ENCODE results near the gene ARCN1.

Gene ARCN1

GRCh38 chr11:118651820-118652219 lies 79.6 kb downstream of the ARCN1 start:
- no peak for ATAC-seq
- TF ChIP-seq PPARA (CRISPR knock-in tag; IDR thresholded peaks at IDR 0.05; ENCODE audit: borderline replicate concordance) (no peak), TSHZ2 (CRISPR knock-in tag; IDR thresholded peaks at IDR 0.05) (no peak), CSRNP3 (CRISPR knock-in tag; IDR thresholded peaks at IDR 0.05) (no peak), ESRRG (CRISPR knock-in tag; IDR thresholded peaks at IDR 0.05) (no peak), BACH2 (CRISPR knock-in tag; IDR thresholded peaks at IDR 0.05; ENCODE audit: borderline replicate concordance) (no peak), ZFP30 (CRISPR knock-in tag; IDR thresholded peaks at IDR 0.05) (no peak), ZC3H10 (CRISPR knock-in tag; IDR thresholded peaks at IDR 0.05) (no peak), TCF4 (CRISPR knock-in tag; IDR thresholded peaks at IDR 0.05; ENCODE audit: borderline replicate concordance) (no peak), GLIS3 (CRISPR knock-in tag; IDR thresholded peaks at IDR 0.05) (no peak), ZNF70 (CRISPR knock-in tag; IDR thresholded peaks at IDR 0.05) (no peak), ZNF565 (CRISPR knock-in tag; conservative IDR thresholded peaks at IDR 0.05; ENCODE audit: low read depth) (no peak), ZFP3 (CRISPR knock-in tag; IDR thresholded peaks at IDR 0.05) (no peak), RARB (CRISPR knock-in tag; IDR thresholded peaks at IDR 0.05) (no peak), TOX (CRISPR knock-in tag; IDR thresholded peaks at IDR 0.05; ENCODE audit: borderline replicate concordance) (no peak), ZNF8 (CRISPR knock-in tag; IDR thresholded peaks at IDR 0.05) (no peak), ISL1 (CRISPR knock-in tag; IDR thresholded peaks at IDR 0.05) (no peak)
- TF ChIP-seq, protein P1, sequence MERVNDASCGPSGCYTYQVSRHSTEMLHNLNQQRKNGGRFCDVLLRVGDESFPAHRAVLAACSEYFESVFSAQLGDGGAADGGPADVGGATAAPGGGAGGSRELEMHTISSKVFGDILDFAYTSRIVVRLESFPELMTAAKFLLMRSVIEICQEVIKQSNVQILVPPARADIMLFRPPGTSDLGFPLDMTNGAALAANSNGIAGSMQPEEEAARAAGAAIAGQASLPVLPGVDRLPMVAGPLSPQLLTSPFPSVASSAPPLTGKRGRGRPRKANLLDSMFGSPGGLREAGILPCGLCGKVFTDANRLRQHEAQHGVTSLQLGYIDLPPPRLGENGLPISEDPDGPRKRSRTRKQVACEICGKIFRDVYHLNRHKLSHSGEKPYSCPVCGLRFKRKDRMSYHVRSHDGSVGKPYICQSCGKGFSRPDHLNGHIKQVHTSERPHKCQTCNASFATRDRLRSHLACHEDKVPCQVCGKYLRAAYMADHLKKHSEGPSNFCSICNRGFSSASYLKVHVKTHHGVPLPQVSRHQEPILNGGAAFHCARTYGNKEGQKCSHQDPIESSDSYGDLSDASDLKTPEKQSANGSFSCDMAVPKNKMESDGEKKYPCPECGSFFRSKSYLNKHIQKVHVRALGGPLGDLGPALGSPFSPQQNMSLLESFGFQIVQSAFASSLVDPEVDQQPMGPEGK (CRISPR knock-in tag; IDR thresholded peaks at IDR 0.05; ENCODE audit: borderline replicate concordance): no peak
